Occipital lobe (tissue), 2 donors: ENCODE results near the gene CASKIN1. TPM values are rescaled to one million over a fixed set of nuclear protein-coding genes. Genes with fewer than 3 reads are reported as not detected.

Experiments used
- DNase-seq: peaks from one replicate; lab custom pipeline; 2025; lab: John Stamatoyannopoulos, UW
- total RNA-seq: library from RNA; depleted of rRNA; stranded (reverse); fragments of >200 nt; gene quantifications from one replicate; pipeline ENCODE4 v1.2.3, GENCODE V29; 2014

CASKIN1 gene
- total RNA-seq, 1 donor from 2014 or later: 23.6 TPM

GRCh38 chr16:2178321-2179106, 17.9 kb downstream of the CASKIN1 start:
- no peak for DNase-seq

DNA sequence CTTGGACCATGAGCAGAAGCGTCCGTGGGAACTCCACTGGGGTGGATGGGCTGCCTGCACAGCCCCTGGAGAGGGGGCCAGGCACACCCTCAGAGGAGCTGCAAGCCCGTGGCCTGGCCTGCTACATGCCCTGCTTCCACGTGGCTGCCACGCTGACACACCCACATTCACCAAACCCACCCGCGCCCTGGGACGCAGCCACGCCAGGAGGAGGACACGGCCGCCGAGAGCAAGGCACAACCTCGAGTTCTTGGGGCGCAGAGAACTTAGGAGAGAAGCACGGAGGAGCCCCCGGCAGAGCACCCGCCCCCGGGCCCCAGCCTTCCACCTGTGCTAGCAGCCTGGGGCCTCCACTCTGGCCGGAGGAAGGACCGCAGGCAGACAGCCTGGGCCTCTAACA, 18.8 kb downstream of the CASKIN1 start:
- DNase-seq: no peak

- DNase-seq: no peak
These were observed 19.3 kb downstream of the CASKIN1 start for GRCh38 chr16:2177101-2177500.

DNA sequence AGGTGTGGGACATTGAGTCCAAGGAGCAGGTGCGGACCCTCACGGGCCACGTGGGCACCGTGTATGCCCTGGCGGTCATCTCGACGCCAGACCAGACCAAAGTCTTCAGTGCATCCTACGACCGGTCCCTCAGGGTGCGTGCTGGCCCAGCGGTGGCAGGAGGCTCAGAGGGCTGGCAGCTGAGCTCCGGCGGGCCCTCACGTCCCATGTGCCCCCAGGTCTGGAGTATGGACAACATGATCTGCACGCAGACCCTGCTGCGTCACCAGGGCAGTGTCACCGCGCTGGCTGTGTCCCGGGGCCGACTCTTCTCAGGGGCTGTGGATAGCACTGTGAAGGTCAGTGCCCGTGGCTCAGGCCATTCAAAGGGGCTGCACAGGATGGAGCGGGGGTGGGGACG, 20.4 kb downstream of the CASKIN1 start:
- DNase-seq: no peak

DNA sequence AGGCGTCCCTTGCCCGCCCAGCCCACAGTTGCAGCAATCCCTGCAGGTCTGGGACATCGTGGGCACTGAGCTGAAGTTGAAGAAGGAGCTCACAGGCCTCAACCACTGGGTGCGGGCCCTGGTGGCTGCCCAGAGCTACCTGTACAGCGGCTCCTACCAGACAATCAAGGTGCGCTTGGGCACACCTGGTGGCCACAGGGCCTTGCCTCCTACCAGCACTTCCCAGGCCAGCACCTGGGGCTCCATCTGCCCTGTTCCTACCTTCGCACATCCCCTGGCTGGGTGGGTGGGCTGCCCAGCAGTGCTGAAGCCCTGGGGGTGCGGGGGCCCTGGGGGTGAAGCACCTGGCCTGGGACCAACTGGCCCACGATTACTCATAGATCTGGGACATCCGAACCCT, 21.0 kb downstream of the CASKIN1 start:
- DNase-seq: no peak

GRCh38 chr16:2174396-2175131, 21.8 kb downstream of the CASKIN1 start:
- DNase-seq: no peak

DNA sequence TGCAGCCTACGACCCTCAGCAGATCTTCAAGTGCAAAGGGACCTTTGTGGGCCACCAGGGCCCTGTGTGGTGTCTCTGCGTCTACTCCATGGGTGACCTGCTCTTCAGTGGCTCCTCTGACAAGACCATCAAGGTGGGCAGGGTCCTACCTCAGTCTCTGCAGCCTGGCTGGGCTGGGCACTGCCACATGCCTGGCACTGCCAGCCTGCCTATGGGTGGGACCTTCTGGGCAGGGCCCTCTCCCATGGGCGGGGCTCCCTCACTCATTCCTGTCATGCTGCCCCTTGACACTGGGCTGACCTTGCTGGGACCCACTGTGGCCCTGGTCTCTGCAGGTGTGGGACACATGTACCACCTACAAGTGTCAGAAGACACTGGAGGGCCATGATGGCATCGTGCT, 22.5 kb downstream of the CASKIN1 start:
- DNase-seq: no peak

- no peak for DNase-seq
These were observed 23.0 kb downstream of the CASKIN1 start for GRCh38 chr16:2173366-2173765.

GRCh38 chr16:2172688-2173335, 23.6 kb downstream of the CASKIN1 start:
- DNase-seq: no peak

- DNase-seq: no peak
These were observed 24.7 kb downstream of the CASKIN1 start for GRCh38 chr16:2171601-2172178.

DNA sequence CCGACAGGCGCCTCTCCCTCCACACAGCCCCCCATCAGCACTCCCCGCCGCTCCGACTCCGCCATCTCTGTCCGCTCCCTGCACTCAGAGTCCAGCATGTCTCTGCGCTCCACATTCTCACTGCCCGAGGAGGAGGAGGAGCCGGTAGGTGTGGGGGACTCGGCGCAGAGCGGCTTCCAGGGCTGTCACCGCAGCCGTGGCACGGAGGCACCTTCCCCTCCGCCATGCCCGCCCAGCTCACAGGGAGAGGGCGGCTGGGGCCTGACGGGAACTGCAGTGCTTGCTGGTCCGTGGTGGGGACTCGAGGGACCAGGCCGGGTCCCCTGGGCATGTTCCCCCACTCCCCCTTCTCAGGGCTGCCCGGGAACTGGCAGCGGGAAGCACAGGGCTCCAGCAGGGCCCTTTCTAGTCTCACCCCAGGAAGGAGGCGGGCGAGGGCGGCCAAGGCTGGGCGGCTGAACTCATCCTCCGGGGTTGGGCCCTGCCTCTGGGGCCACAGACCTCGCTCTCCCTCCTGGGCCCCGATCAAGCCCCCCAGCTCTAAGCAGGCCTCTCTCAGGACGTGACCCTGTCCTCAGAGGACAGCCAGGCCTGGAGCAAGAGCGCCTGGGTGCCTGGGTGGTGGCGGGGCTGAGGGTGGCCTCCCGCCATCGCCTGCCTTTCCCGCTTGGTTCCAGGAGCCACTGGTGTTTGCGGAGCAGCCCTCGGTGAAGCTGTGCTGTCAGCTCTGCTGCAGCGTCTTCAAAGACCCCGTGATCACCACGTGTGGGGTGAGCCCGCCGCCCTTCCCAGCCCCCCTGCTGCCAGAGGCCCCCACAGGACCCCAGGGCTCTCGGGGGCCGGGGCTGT, 25.6 kb downstream of the CASKIN1 start:
- no peak for DNase-seq

DNA sequence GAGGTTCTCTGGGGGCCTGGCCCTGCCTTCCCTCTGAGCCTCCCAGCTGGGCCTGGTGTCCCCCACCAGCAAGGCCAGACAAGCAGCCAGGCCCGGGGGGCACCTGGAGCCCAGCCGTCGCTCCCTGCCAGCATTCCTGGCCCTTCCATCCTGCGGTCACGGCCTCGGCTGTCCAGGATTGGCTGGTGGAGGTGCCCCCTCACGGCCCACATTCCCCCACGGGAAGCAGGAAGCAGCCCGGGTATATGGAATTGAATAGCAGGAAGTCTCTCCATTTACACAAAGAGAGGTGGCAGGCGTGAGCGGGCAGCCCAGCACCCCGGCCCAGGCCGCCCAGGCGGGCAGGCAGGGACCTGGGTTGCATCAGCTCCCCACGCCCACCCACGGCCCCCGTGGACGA, 26.3 kb downstream of the CASKIN1 start:
- no peak for DNase-seq

DNA sequence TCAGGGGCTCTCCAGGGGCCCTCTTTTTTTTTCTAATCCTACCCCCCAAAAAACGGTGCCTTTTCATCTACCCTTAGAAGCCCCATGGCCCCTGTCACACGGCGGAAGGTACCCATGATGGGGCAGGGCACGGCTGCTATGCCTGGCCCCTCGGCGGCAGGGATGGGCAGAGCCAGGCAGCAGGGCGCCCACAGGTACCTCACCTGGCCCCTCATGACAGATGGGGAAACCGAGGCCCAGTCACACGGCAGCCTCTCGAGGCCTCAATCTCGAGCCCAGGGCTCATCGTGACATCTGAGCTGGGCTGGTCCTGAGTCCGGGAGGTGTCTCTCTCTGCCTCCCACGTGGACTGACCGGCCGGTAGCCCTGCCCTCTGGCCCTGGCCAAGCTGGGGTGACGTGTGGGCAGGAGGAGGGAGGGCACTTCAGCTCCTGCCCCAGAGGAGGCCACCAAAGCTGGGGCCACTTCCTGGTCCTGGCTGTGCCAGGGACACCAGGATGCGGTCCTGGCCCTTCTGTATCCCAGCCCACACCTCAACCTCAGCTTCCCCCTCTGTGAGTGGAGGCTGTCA, 29.3 kb downstream of the CASKIN1 start:
- DNase-seq: no peak

- no peak for DNase-seq
These were observed 29.9 kb downstream of the CASKIN1 start for GRCh38 chr16:2166263-2167067.

DNA sequence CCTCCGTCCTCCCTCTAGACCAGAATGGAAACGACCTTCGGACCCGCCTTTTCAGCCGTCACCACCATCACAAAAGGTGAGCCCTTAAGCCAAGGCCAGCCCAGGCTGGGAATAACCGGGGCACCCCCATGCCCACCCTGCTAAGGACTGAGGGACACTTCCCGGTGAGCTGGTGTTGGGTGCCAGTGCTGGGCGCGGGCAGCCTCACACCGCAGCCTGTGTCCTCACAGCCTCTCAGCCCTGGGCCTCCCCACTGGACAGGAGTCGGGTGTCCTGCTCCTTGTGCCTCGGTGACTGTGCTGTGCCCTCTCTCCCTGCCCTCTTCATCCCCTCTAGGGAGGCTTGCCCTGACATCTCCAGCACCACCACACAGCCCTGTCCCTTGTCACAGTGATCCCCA, 30.5 kb downstream of the CASKIN1 start:
- DNase-seq: no peak

DNA sequence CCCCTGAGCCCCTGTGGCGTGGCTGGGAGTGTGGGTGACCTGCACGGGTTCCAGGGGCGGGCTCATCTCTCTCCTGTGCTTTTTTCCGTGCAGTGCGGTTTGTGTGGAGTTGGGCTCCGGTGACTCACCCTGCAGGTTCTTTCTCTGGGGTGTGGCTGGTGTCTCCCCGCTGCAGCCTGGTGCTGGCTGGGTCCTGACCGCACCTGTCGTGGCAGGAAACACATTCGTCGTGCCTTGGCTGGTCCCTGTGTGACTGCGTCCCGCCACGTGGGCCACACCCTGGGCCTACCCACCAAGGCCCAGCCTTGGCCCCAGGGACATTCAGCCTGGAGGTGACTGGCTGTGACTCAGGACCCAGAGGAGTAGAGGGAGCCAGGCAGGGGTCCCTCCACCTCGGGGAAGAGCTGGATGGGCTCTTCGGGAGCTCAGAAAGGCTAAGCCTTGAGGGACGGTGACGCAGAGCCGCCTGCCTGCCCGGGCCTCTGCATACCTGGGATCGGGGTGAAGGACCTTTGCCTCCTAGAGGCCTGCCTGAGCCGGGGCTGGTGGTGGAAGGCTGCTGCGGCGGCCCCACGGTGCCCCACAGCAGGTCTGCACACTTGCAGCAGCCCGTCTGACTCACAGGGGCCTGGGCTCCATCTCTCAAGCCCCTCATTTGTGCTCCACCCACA, 33.1 kb downstream of the CASKIN1 start:
- no peak for DNase-seq

GRCh38 chr16:2162676-2163118, 33.7 kb downstream of the CASKIN1 start:
- DNase-seq: no peak

- no peak for DNase-seq
These were observed 34.5 kb downstream of the CASKIN1 start for GRCh38 chr16:2161911-2162310.

DNA sequence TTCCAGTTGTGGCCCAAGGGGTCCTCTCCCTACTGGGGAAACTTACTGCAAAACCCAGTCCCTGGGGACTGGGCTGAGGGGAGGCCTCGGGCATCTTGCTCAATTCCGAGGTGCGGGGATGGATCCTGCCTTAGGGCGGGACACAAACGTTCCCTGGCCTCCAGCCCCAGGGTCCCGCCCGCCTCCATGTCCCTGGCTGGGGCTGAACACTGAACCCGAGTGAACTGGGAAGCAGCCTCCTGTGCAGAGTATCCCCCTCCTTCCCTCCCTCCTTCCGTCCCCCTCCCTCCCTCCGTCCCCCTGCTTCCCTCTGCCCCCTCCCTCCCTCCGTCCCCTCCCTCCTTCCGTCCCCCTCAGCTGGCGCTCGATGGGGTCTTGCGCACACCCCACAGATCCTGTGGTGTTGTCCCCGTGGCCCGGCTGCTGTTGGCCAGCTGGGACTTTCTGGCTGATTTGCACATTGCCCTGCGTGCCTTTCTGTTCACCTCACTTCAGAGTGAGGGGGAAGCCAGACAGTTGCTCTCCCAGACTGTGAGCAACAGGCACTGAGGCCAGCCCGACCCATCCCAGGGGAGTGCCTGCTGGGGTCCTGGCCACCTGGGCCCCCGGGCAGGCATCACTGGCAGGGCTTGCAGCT, 35.4 kb downstream of the CASKIN1 start:
- DNase-seq: no peak
